ENCODE measurements around the gene SQOR. TPM values are rescaled to one million over a fixed set of nuclear protein-coding genes. Genes with fewer than 3 reads are reported as not detected.

The SQOR gene
- total RNA-seq, 4 donors from 2014 or later: 49.8 to 56.6 (median 55.2) TPM

DNA sequence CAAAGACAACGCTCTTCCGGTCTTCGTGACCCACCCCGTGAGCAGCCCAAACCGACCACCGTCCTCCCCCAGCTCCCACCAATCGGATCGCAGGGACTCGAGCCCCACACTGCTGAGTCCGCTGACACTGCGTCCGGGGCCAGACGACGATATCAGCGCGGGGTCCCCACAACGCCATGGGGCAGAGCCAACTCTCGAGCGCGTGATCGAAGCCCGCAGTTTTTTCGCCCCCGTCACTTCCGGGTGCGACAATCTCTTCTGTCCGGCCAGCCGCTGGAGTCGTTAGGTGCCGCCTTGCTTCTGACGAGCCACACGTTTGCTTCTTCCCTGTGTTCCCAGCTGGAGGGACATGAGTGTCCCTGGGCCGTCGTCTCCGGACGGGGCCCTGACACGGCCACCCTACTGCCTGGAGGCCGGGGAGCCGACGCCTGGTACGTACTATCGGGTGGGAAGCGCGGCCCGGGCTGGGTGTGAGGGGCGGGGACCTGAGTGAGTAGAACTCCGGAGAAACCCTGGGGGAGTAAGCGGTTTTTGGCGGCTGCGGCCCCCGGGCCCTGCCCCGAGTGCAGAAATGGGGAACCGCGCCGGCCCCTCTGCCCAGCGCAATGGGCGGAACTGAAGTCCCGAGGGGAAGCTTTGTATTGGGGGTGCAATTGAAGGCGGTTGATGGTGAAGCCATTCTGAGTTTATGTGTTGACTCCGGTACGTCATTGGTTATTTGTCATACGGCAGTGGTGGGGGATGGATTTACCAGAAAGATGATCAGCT lies 47.5 kb upstream of the SQOR start, which contains the start of gene BLOC1S6:
Gene BLOC1S6, plus strand, starts transcription at position 285 of the 768 bp plus-strand sequence. Its CDS starts 65 bp downstream, at position 350.
- intact Hi-C loops (cut with DNase I): no loop called here
- peaks cover 22 to 41% of the 10 kb centered on the region in 2 donors for H3K4me1 ChIP-seq
- H3K36me3 ChIP-seq: no peaks in the 10 kb centered on the region
- peak; percentile 37 to 87 for TF ChIP-seq POLR2A (IDR thresholded peaks at IDR 0.05)
- TF ChIP-seq, protein P1, sequence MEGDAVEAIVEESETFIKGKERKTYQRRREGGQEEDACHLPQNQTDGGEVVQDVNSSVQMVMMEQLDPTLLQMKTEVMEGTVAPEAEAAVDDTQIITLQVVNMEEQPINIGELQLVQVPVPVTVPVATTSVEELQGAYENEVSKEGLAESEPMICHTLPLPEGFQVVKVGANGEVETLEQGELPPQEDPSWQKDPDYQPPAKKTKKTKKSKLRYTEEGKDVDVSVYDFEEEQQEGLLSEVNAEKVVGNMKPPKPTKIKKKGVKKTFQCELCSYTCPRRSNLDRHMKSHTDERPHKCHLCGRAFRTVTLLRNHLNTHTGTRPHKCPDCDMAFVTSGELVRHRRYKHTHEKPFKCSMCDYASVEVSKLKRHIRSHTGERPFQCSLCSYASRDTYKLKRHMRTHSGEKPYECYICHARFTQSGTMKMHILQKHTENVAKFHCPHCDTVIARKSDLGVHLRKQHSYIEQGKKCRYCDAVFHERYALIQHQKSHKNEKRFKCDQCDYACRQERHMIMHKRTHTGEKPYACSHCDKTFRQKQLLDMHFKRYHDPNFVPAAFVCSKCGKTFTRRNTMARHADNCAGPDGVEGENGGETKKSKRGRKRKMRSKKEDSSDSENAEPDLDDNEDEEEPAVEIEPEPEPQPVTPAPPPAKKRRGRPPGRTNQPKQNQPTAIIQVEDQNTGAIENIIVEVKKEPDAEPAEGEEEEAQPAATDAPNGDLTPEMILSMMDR (IDR thresholded peaks at IDR 0.05): peak in 1 of 6 experiments; percentile 10
- no peaks in the 10 kb centered on the region for H3K27me3 ChIP-seq
- DNase-seq: peak; percentile 87 to 89
- H3K9me3 ChIP-seq: no peaks in the 10 kb centered on the region
- WGBS, 2 donors: 0 to 1% methylated on average over 11 to 37 of the region's 62 CpGs
- peak within 1 kb of the TSS; percentile 99 to 100 (median 99) for H3K27ac ChIP-seq
- peak within 1 kb of the TSS; percentile 34 to 99 (median 67) for H3K4me3 ChIP-seq (replicated peaks in 1 of 3)

DNA sequence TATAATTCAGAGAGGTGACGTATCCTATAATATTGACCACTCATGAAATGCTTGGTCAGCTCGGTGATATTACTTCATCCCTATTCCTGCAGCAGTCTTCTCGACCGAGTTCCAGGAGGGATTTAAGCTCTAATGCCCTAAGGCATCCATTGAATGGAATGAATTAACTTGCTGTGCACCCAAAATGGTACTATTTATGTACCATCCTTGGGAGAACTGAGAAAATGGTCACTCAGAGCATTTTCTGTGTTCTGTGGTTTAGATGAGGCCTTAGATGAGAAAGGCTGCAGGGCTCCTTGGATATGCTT lies 47.0 kb upstream of the SQOR start:
- Histone ChIP-seq H3K9me3 (no peaks in the 10 kb centered on the region), H3K36me3 (no peaks in the 10 kb centered on the region), H3K27me3 (no peaks in the 10 kb centered on the region), H3K4me3 (replicated peaks in 1 of 3) (peak overlapping the region; percentile 34 to 99 (median 67)), H3K27ac (peak overlapping the region; percentile 99 to 100 (median 99)), H3K4me1 (peaks cover 22 to 41% of the 10 kb centered on the region in 2 donors)
- no peak for TF ChIP-seq POLR2A (IDR thresholded peaks at IDR 0.05)
- TF ChIP-seq, protein P1 (IDR thresholded peaks at IDR 0.05): no peak
- 0% methylated on average over 4 of the region's 4 CpGs for WGBS, 2 donors
- intact Hi-C loops (cut with DNase I): no loop called here
- no peak for DNase-seq

DNA sequence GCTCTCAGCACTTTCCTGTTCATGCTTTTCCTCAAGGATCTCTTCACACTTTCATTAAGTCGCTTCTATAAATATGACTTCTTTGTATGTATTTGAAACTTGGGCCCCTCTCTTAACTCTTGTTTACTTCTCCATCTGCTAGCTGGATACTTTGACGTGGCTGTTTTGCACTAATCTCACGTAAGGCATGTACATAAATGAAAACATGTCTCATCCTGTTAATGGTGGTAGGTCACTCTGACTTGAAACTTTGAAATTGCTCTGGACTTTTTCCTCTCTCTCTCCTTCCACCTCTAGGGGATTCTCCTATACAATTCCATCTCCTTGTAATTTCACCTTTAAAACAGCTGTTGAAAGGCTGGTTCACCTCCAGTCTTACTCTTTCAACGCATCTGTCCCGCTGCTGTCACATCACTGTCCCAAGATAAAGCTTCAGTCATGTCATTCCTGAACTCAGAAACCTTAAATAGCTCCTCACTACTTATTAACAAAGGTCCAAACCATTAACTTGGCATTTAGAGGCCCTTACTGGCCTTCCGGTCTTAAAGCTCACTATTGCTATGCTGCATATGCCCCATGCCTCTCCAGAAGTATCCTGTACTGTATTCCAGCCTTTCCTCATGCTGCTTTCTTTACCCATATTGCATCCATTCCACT lies 46.5 kb upstream of the SQOR start:
- 28 to 29% methylated on average over 6 of the region's 6 CpGs for WGBS, 2 donors
- no peak for DNase-seq
- intact Hi-C loops (cut with DNase I): no loop called here
- Histone ChIP-seq H3K4me1 (peaks cover 22 to 41% of the 10 kb centered on the region in 2 donors), H3K36me3 (no peaks in the 10 kb centered on the region), H3K27ac (peak overlapping the region; percentile 99 to 100 (median 99)), H3K9me3 (no peaks in the 10 kb centered on the region), H3K27me3 (no peaks in the 10 kb centered on the region), H3K4me3 (replicated peaks in 1 of 3) (peak overlapping the region; percentile 34 to 99 (median 67))
- no peak for TF ChIP-seq POLR2A (IDR thresholded peaks at IDR 0.05)
- TF ChIP-seq, protein P1 (IDR thresholded peaks at IDR 0.05): no peak

DNA sequence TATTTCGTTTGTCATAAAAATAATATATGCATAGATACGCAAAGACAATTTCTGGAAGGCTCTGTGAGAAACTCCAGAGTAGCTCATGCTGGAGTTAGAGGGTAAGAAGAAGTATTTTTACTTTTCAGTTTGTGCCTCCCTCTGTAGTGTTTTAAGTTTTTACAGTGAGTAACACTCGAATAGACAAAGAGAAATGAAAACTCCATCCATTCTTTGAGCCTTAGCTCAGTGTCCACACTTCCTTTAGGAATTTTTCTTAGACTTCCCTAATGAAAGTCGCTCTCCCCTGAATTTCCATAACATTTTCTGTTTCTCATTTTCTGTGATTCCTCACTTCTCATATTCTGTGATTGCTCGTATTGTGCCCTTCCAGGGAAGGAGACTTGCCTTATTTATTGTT lies 45.6 kb upstream of the SQOR start:
- H3K9me3 ChIP-seq: no peaks in the 10 kb centered on the region
- H3K27ac ChIP-seq: no peak overlapping the region
- no peak for DNase-seq
- no peak for TF ChIP-seq POLR2A (IDR thresholded peaks at IDR 0.05)
- TF ChIP-seq, protein P1 (IDR thresholded peaks at IDR 0.05): no peak
- H3K27me3 ChIP-seq: no peaks in the 10 kb centered on the region
- H3K4me1 ChIP-seq: peaks cover 22 to 41% of the 10 kb centered on the region in 2 donors
- H3K4me3 ChIP-seq (replicated peaks in 1 of 3): no peak overlapping the region
- intact Hi-C loops (cut with DNase I): no loop called here
- WGBS, 2 donors: 64 to 69% methylated on average over 5 of the region's 5 CpGs
- no peaks in the 10 kb centered on the region for H3K36me3 ChIP-seq

DNA sequence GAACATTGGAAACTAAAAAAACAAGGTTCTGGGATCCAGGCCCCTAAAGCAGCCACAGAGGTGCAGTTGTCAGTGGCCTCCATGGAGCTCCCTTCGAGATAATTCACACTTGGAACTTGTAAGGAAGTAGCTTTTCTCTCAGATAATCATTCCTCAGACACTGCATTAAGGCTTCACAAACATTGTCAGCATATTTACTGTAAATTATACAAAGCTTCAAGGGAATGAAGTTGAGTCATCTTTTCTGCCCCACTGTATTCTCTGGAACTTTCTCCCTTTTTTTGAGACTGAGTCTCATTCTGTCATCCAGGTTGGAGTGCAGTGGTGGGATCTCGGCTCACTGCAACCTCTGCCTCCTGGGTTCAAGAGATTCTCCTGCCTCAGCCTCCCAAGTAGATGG lies 40.5 kb upstream of the SQOR start:
- no peak overlapping the region for H3K4me3 ChIP-seq (replicated peaks in 1 of 3)
- no peak overlapping the region for H3K27ac ChIP-seq
- H3K4me1 ChIP-seq: peaks cover 0 to 16% of the 10 kb centered on the region in 2 donors
- DNase-seq: no peak
- TF ChIP-seq, protein P1 (IDR thresholded peaks at IDR 0.05): no peak
- TF ChIP-seq POLR2A (IDR thresholded peaks at IDR 0.05): no peak
- H3K27me3 ChIP-seq: no peaks in the 10 kb centered on the region
- no peaks in the 10 kb centered on the region for H3K9me3 ChIP-seq
- intact Hi-C loops (cut with DNase I): no loop called here
- peaks cover 0 to 5% of the 10 kb centered on the region in 2 donors for H3K36me3 ChIP-seq
- WGBS, 2 donors: 88 to 94% methylated on average over 2 of the region's 2 CpGs
